Fibroblast of gingiva (primary cell): Measurements from ENCODE around the gene C4orf50.
"Not testable (repeated sequence)": the region's sequence is repeated elsewhere in the genome, so short reads cannot be mapped to it uniquely, and the experiment has no call there.

Experiments
- DNase-seq: peaks from one replicate; pipeline ENCODE4 v3.0.0-alpha.2; 2011; ENCODE audit warnings: low read depth

The C4orf50 gene

DNA sequence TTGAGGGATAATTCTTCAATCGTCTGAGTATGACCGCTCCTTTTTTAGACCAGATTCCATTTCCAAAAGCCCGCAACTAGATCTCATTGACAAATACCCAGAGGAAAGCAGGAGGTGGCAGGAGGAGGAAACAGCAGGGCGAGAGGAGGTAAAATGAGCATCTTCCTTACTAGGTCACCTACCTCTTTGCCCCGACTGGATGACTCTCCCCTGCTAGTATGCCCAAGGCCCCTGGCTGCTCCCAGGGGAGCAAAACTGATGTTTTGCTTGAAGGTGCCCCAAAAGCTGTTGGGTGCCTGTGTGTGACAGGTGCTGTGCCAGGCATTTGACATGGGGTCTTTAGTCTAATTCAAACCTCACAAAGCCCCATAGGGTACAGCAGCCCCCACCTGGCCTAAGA, 48.9 kb downstream of the C4orf50 start:
- no peak for DNase-seq

GRCh38 chr4:5968246-5968645, 50.0 kb downstream of the C4orf50 start:
- no peak for DNase-seq

GRCh38 chr4:5967783-5968182, 50.4 kb downstream of the C4orf50 start:
- no peak for DNase-seq

DNA sequence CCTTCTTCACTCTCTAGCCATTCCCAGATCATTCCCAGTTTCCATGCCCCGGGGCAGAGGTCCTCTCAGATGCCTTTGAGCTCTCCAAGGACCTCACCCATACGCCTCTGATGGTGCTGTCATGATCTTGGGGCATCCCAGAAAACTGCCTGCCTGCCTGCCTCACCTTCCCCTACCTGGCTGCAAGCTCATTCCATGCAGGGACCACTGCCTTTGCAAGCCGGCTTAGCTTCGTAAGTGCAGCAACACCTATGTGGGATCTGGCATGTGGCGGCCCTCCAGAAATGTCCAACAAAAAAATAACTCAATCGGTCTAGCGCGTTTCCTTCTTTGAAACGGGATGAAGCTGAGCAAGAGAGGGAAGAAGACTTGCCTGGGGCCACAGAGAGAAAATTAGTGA, 53.0 kb downstream of the C4orf50 start:
- no peak for DNase-seq

- DNase-seq, result no peak
These were observed 54.2 kb downstream of the C4orf50 start for GRCh38 chr4:5964030-5964429.

DNA sequence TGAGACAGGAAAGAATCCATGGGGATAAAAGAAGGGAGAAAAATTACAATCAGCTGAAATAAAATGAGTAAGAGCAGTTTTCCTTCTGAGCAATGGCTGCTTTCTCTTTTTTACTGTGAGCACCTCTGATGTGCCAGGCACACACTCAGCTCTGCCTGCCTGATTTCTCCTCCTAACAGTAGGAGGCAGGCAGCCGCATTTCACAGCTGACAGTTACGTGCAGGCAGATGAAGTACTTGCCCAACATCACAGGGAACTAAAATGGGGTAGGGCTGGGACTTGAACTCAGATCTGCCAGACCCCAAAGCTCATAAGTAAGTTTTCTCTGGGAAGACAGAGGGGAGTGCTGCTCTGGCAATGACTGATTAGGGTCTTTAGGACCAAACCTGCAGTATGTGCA, 54.6 kb downstream of the C4orf50 start:
- DNase-seq, result no peak

- DNase-seq, result no peak
These were observed 55.8 kb downstream of the C4orf50 start for GRCh38 chr4:5962416-5962815.

DNA sequence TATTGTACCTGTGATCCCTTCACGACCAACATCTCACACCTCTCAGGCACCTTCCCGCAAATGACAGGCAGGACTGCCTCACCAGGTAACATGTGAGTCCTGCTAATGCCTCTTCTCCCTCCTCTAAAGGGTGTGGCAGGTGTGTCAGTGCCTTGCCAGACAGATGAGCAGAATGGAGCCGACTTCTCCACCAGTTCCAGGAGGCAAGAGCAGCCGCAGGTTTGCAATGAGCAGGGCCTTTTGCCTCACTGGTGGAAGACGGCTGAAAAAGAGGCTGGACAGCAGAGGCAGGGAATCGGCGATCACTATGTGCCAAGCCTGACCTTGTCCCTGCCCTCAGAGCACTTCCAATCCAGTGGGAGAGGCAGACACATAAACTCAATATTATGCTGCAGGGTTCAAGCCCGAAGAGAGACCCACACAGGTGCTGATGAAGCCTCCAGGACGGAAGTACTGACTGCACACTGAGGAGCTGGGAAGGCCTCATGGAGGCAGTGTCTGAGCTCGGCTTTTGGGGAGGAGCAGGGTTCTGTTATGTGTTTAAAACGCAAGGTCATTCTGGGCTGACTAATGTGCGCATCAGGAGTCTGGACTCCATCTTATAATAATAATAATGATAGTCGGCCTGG, 57.9 kb downstream of the C4orf50 start:
- no peak for DNase-seq

DNA sequence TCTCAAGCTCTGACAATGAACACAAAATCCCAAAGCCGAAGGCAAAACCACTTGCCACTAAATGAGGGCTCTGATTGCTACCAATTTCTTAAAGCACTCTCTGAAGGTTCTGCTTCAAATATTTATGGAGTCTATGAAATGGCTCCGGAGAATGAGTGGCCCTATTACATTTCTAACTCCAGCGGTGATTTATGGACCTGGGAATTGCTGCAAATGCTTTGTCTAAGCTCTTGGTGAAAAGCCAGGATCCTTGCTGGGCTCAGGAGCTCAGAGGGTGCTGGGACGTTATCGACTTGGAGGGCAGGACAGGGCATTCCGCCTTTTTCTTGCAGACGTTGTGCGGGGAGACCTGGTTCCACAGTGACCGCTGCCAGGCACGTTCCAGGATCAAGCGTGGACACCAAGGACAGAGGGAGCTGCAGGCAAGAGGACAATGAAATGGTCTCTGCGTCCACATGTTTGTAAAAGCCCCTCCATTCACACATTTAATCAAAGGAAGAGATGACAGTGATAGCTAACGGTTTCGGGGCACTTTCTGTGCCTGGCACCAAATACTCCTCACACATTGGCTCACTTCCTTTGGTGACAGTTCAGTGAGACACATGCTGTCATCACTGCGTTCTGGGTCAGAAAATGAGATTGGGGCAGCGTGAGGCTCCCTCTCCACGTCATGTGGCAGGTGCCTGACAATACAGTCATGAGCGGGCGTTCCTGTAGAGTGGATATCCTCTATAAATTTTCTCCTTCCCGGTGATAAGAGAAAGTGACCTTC, 58.8 kb downstream of the C4orf50 start:
- no peak for DNase-seq

GRCh38 chr4:5958199-5958735, 60.0 kb downstream of the C4orf50 start:
- no peak for DNase-seq

GRCh38 chr4:5957076-5957475, 61.2 kb downstream of the C4orf50 start:
- no peak for DNase-seq

DNA sequence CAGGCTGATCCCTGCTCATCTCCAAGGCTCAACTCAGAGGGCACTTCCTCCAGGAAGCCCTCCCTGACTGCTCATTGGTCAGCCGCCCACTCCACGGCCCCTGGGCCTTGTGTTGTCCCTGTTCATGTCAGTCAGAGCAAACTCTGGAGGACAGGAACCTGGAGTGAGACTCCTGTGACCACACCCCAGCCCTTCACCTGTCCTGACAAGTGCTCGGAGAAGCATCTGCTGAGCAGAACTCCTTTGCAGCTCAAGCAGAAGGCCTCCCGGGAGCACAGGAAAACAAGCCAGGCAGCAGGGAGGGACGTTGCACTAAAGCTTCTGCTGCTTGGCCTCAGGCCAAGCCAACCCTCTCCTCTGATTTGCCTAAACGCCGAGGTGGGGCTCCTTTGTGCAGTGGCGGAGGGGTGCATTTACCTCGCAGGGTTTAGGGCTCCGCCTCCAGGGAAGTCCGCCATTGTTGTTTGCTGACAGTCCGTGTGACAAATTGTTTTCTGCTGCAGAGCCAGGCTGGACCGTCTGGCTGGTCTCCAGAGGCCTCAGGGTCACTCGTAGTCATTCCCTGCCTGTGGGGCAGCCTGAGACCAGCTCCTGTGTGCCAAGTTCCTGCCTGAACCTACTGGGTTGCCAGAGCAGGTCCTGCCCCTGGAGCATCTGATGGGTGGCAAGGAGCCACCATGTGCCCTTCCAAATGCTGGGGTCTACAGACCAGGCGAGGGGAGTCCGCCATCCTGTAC, 61.8 kb downstream of the C4orf50 start:
- DNase-seq, result no peak

DNA sequence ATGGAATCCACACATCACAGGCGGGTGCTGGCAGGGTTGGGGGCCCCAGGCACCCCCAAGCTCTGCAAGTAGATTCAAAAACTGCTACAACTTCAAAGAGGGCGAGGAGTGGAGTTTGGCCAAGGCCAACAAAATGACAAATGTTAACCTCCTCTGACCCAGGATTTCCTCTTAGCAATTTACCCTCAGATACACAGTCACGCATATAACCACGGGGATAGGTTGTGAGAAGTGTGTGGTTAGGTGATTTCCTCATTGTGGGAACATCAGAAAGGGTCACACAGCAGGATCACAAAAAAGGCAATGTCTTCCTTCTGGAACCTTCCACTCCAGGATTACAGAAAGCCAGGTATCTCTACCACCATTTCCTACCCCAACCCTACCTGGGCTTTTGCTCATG, 62.4 kb downstream of the C4orf50 start:
- no peak for DNase-seq

- DNase-seq, result no peak
These were observed 62.9 kb downstream of the C4orf50 start for GRCh38 chr4:5955201-5955821.

GRCh38 chr4:5954056-5954760, 64.0 kb downstream of the C4orf50 start:
- no peak for DNase-seq

GRCh38 chr4:5952975-5953951, 65.0 kb downstream of the C4orf50 start:
- no peak for DNase-seq

GRCh38 chr4:5952286-5952974, 65.8 kb downstream of the C4orf50 start:
- DNase-seq, result no peak

DNA sequence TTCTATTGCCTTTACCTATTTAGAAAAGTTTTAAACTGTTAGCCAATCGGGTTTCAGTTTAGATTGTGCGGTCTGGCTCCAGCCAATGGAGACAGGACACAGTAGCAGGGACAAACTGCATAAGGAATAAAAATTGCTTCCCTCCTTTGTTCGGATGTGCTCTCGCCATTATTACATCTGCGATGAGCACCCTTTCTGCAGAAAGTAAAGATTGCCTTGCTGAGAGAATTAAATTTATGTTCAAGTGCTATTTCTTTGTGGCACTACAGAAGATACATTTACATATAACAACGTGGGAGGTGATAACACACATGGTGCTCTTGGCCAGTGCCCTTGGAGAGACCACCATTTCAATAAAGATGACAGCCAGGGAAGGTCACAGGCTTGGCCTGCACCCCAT, 71.6 kb downstream of the C4orf50 start:
- DNase-seq, result not testable (repeated sequence)

DNA sequence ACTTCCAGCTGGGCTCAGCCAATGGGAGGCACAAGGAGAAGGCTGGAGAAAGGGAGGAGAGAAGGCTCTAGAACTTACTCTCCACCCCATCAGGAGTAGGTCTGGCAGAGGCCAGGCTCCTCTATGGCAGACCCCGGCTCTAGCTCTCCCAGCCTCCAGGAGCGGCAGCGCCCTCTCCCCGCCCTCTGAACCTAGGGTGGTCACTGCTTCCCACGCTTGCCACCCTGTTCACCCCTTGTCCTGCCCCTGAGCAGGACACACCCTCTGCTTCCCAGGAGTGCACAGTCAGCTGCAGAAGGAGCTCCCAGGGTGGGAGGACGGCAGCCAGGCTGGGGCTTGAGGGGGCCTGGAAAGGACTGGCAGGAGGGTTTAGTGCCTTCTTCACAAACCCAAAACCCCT, 72.3 kb downstream of the C4orf50 start:
- DNase-seq, result no peak

DNA sequence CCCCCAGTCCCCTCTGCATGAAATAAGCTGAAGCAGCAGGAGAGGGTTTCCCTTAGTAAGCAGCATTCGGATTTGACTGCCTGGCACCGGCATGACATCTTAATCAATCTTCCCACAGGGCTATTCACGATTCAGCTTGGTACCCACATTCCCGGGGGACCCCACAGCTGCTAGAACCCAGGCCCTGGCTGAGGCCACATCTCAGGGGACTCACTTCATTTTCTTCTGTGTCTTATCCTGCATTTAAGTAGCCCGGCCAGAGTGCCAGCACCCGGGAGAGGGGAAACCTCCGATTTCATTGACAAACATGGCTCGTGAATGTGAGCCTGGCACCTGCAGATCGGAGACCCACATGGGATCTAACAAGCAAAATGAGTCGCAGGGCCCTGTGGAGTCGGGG, 73.1 kb downstream of the C4orf50 start:
- DNase-seq, result no peak
